ENCODE measurements around the gene PUDP. TPM values are rescaled to one million over a fixed set of nuclear protein-coding genes. Genes with fewer than 3 reads are reported as not detected.

The PUDP gene
- total RNA-seq, 1 donor from 2014 or later = 6.1 TPM

- no peak for TF ChIP-seq CTCF (IDR thresholded peaks at IDR 0.05; ENCODE audit: insufficient read depth, low read length, severe bottlenecking)
- no peak for FAIRE-seq
- H3K4me3 ChIP-seq (ENCODE audit: low read depth, low read length) = no peak overlapping the region
- no peaks in the 10 kb centered on the region for H3K27me3 ChIP-seq (ENCODE audit: control insufficient read depth, insufficient read depth, low read length)
- no peak for DNase-seq (ENCODE audit: low read depth)
- H3K36me3 ChIP-seq (ENCODE audit: control insufficient read depth, insufficient read depth, low read length) = no peaks in the 10 kb centered on the region
Observed at GRCh38 chrX:7127056-7127455, 20.9 kb downstream of the PUDP start.

DNA sequence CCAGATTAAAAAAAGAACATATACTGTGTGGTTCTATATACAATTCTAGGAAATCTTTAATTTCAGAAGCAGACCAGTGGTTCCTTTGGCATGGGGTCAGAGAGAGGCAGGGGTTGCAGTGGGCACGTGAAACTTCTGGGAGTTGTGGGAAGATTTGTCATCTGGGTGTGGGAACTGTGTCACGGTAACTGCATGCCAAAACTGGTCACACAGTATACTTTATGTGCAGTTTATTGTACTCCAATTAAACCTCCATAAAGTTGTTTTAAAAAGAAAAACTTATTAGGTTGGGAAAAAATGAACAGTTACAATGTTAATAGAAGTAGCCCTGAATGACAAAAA, 27.1 kb downstream of the PUDP start:
- DNase-seq (ENCODE audit: low read depth) (no peak), FAIRE-seq (no peak)
- no peak overlapping the region for H3K4me3 ChIP-seq (ENCODE audit: low read depth, low read length)
- TF ChIP-seq CTCF (IDR thresholded peaks at IDR 0.05; ENCODE audit: insufficient read depth, low read length, severe bottlenecking) = no peak
- no peaks in the 10 kb centered on the region for H3K27me3 ChIP-seq (ENCODE audit: control insufficient read depth, insufficient read depth, low read length)
- no peaks in the 10 kb centered on the region for H3K36me3 ChIP-seq (ENCODE audit: control insufficient read depth, insufficient read depth, low read length)

GRCh38 chrX:7119950-7120877, 27.7 kb downstream of the PUDP start:
- H3K36me3 ChIP-seq (ENCODE audit: control insufficient read depth, insufficient read depth, low read length) = no peaks in the 10 kb centered on the region
- no peak for FAIRE-seq
- peak; percentile 42 for DNase-seq (ENCODE audit: low read depth)
- H3K4me3 ChIP-seq (ENCODE audit: low read depth, low read length) = no peak overlapping the region
- H3K27me3 ChIP-seq (ENCODE audit: control insufficient read depth, insufficient read depth, low read length) = no peaks in the 10 kb centered on the region
- no peak for TF ChIP-seq CTCF (IDR thresholded peaks at IDR 0.05; ENCODE audit: insufficient read depth, low read length, severe bottlenecking)

DNA sequence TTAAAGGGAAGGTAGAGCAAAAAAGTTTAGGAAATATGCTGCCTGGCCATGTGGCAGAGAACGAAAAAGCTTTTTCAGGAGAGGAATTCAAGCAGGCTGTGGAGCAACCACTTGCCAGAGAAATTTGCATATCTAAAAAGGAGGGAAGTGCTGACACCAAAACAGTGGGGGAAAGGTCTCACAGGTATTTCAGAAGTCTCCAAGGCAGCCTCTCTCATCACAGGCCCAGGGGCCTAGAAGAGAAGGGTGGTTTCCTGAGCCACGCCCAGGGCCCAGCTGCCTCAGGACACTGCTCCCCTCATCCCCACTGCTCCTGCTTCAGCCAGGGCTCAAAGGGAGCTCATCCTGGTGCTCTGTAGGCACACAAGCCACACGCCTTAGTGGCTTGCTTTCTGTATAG, 30.4 kb downstream of the PUDP start:
- no peak for FAIRE-seq
- TF ChIP-seq CTCF (IDR thresholded peaks at IDR 0.05; ENCODE audit: insufficient read depth, low read length, severe bottlenecking) = no peak
- DNase-seq (ENCODE audit: low read depth) = no peak
- no peak overlapping the region for H3K4me3 ChIP-seq (ENCODE audit: low read depth, low read length)
- no peaks in the 10 kb centered on the region for H3K27me3 ChIP-seq (ENCODE audit: control insufficient read depth, insufficient read depth, low read length)
- H3K36me3 ChIP-seq (ENCODE audit: control insufficient read depth, insufficient read depth, low read length) = no peaks in the 10 kb centered on the region

GRCh38 chrX:7116081-7116480, 31.9 kb downstream of the PUDP start:
- TF ChIP-seq CTCF (IDR thresholded peaks at IDR 0.05; ENCODE audit: insufficient read depth, low read length, severe bottlenecking) = no peak
- Histone ChIP-seq H3K36me3 (ENCODE audit: control insufficient read depth, insufficient read depth, low read length) (no peaks in the 10 kb centered on the region), H3K4me3 (ENCODE audit: low read depth, low read length) (no peak overlapping the region), H3K27me3 (ENCODE audit: control insufficient read depth, insufficient read depth, low read length) (no peaks in the 10 kb centered on the region)
- no peak for DNase-seq (ENCODE audit: low read depth)
- FAIRE-seq = no peak

DNA sequence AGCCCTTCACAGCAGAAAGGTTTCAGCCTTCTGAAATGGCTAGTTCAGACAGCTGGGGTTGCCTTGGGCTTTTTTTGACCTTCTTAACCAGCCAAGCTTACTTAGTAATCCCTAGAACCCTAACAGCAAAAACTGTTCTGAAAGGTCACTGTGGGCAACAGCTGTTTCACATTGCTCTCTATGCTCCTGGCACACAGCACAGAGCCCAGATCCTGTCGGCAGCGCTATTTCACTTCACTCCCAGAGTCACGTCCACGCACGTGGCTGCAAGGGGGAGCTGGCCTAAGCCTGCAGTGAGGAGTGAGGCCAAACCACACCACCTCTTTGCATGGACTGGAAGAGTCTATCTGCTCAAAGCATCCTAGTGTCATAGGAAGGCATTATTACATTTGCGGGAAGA, 32.4 kb downstream of the PUDP start:
- FAIRE-seq = no peak
- no peaks in the 10 kb centered on the region for H3K27me3 ChIP-seq (ENCODE audit: control insufficient read depth, insufficient read depth, low read length)
- no peak overlapping the region for H3K4me3 ChIP-seq (ENCODE audit: low read depth, low read length)
- TF ChIP-seq CTCF (IDR thresholded peaks at IDR 0.05; ENCODE audit: insufficient read depth, low read length, severe bottlenecking) = no peak
- H3K36me3 ChIP-seq (ENCODE audit: control insufficient read depth, insufficient read depth, low read length) = no peaks in the 10 kb centered on the region
- no peak for DNase-seq (ENCODE audit: low read depth)
